ENCODE measurements around the gene LILRB2.
"Not testable (repeated sequence)": the region's sequence is repeated elsewhere in the genome, so short reads cannot be mapped to it uniquely, and the experiment has no call there.

Gene LILRB2

GRCh38 chr19:54302257-54302656 is 21.3 kb upstream of the LILRB2 start:
- DNase-seq: no peak

- no peak for DNase-seq
Observed at GRCh38 chr19:54299515-54299914, 18.6 kb upstream of the LILRB2 start.

- no peak for DNase-seq
Observed at GRCh38 chr19:54299126-54299498, 18.2 kb upstream of the LILRB2 start.

GRCh38 chr19:54298357-54299125 is 17.6 kb upstream of the LILRB2 start:
- DNase-seq: no peak

- DNase-seq: no peak
Observed at GRCh38 chr19:54297759-54298305, 16.9 kb upstream of the LILRB2 start.

GRCh38 chr19:54294539-54294938 is 13.6 kb upstream of the LILRB2 start:
- no peak for DNase-seq

- not testable (repeated sequence) for DNase-seq
Observed at GRCh38 chr19:54289160-54289559, 8.2 kb upstream of the LILRB2 start.

- no peak for DNase-seq
Observed at GRCh38 chr19:54287456-54287855, 6.5 kb upstream of the LILRB2 start.

- DNase-seq: not testable (repeated sequence)
Observed at GRCh38 chr19:54286283-54286682, 5.4 kb upstream of the LILRB2 start.

- not testable (repeated sequence) for DNase-seq
Observed at GRCh38 chr19:54285427-54286056, 4.6 kb upstream of the LILRB2 start.

- no peak for DNase-seq
Observed at GRCh38 chr19:54282686-54283470, 2.0 kb upstream of the LILRB2 start.

- not testable (repeated sequence) for DNase-seq
Observed at GRCh38 chr19:54281729-54282075, 792 bp upstream of the LILRB2 start.

GRCh38 chr19:54280441-54280840 is 469 bp downstream of the LILRB2 start:
- not testable (repeated sequence) for DNase-seq

GRCh38 chr19:54280025-54280424 is 885 bp downstream of the LILRB2 start:
- DNase-seq: not testable (repeated sequence)

GRCh38 chr19:54279406-54279962 is 1.4 kb downstream of the LILRB2 start:
- no peak for DNase-seq

- not testable (repeated sequence) for DNase-seq
Observed at GRCh38 chr19:54278571-54279195, 2.2 kb downstream of the LILRB2 start.

GRCh38 chr19:54278056-54278455 is 2.9 kb downstream of the LILRB2 start:
- DNase-seq: not testable (repeated sequence)

- DNase-seq: not testable (repeated sequence)
Observed at GRCh38 chr19:54277111-54277615, 3.7 kb downstream of the LILRB2 start.

GRCh38 chr19:54275951-54276350 is 5.0 kb downstream of the LILRB2 start:
- DNase-seq: no peak

GRCh38 chr19:54274516-54274915 is 6.4 kb downstream of the LILRB2 start:
- DNase-seq: not testable (repeated sequence)

- no peak for DNase-seq
Observed at GRCh38 chr19:54273821-54274220, 7.1 kb downstream of the LILRB2 start.

GRCh38 chr19:54272181-54272580 is 8.7 kb downstream of the LILRB2 start:
- DNase-seq: not testable (repeated sequence)
